Measurements from ENCODE around the gene FAM20C.

FAM20C gene

DNA sequence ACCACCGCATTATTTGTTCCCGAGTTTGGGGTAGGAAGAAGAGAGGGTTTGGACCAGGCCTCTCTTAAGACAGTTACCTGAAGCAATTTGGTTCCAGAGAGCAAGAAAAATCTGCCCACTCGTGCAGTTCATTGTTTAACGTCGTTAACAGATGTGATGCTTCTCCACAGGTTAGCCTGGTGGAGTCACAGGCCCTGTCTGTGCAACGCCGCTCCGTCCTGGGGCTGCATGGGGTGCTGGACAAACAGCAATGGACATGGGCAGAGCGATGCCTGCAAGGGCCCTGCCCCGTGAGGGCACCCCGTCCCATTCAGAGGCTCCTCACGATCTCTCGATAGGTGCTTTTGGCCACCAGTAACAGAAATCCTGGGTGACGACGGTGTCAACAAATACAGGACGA, 107.3 kb downstream of the FAM20C start:
- peaks cover 4% of the 10 kb centered on the region for H3K9me3 Mint-ChIP-seq
- H3K27ac Mint-ChIP-seq = no peak overlapping the region
- no peaks in the 10 kb centered on the region for H3K27me3 Mint-ChIP-seq (ENCODE audit: low read depth)
- H3K4me3 Mint-ChIP-seq = no peak overlapping the region
- DNase-seq (ENCODE audit: low spot score) = no peak
- H3K4me1 Mint-ChIP-seq (ENCODE audit: low read depth) = no peaks in the 10 kb centered on the region
- H3K36me3 Mint-ChIP-seq (ENCODE audit: low read depth) = no peaks in the 10 kb centered on the region

DNA sequence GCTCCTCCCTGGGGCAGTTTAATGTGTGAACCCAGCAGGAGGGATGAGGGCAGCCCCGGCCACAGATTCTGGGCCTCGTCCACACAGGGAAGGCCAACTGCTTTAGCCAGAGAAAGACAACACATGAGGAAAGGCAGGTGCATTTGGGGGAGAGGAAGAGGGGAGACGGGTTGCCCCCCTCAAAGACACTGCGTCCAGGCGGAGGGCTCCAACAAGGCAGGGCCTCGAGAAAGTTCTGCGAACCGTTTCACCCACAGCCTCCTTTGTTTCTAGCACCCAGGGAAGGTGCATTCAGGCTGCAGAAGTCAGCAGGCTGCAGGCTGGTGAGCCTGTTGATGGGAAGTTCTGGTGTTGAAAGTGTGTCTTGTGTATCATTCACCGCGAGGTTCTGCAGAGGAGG, 107.7 kb downstream of the FAM20C start:
- Mint-ChIP-seq H3K9me3 (peaks cover 4% of the 10 kb centered on the region), H3K27ac (no peak overlapping the region), H3K4me3 (no peak overlapping the region), H3K27me3 (ENCODE audit: low read depth) (no peaks in the 10 kb centered on the region), H3K36me3 (ENCODE audit: low read depth) (no peaks in the 10 kb centered on the region), H3K4me1 (ENCODE audit: low read depth) (no peaks in the 10 kb centered on the region)
- DNase-seq (ENCODE audit: low spot score) = no peak

DNA sequence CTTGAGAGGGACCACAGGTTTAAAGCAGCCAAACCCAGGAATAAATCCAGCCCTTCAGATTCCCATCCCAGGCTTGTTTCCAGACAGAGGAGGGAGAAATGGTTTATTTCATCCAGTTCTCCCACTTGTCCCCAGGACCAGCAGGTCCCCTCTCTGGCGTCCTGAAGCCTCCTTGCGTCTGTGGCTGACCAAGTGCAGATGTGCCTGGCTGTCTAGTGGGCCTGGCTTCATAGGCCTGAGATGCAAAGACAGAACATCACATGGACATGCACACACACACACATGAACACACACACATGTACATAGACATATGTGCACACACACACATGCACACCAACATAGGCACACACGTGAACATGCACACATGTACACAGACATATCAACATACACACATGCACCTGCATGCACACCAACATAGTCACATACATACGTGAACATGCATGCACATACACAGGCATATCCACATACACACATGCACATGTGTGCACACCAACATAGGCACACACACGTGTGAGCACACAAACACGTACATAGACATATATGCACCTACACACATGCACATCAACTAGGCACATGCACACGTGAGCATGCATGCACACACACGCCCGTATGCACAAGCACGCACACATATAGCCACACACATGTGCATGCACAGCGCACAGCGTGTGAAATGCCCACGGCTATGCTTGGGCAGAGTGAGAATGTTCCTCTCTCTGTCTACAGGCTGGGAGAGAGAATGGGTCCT, 108.3 kb downstream of the FAM20C start:
- H3K9me3 Mint-ChIP-seq = peaks cover 4% of the 10 kb centered on the region
- no peaks in the 10 kb centered on the region for H3K27me3 Mint-ChIP-seq (ENCODE audit: low read depth)
- no peak overlapping the region for H3K4me3 Mint-ChIP-seq
- no peak overlapping the region for H3K27ac Mint-ChIP-seq
- no peak for DNase-seq (ENCODE audit: low spot score)
- no peaks in the 10 kb centered on the region for H3K36me3 Mint-ChIP-seq (ENCODE audit: low read depth)
- no peaks in the 10 kb centered on the region for H3K4me1 Mint-ChIP-seq (ENCODE audit: low read depth)

DNA sequence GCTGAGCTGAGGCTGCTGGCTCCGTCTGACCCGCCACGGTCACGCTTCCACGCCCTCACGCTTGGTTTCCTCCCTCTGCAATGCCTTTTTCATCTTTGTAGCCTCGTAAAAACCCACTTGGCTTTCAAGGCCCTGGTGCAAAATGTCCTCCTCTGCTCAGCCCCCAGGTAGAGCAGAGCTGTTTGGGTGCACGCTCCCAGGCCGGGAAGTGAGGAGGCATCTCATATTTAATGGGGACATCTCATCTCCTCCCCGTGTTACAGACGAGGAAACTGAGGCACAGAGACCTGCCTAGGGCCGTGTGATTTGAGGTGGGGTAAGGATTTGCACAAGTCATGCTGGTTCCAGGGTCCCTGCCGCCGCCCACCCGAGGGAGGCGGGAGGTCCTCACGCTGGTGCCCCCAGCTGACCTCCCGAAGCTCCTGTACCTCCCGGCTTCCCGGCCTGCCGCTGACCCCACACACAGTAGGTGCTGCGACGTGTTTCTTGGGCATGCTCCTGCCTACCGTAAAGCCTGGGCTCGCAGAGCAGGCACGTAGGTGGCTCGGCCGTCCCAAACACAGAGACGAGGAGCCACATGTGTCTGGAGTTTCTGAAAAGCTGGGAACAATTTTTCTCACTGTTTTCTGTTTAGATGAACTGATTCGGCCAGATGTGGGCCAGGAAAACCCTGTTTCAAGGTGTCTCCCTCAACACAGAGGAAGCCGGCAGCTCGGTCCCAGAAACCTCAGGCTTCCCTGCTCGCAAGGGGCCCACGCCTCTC, 109.1 kb downstream of the FAM20C start:
- H3K4me3 Mint-ChIP-seq = no peak overlapping the region
- no peak overlapping the region for H3K27ac Mint-ChIP-seq

DNA sequence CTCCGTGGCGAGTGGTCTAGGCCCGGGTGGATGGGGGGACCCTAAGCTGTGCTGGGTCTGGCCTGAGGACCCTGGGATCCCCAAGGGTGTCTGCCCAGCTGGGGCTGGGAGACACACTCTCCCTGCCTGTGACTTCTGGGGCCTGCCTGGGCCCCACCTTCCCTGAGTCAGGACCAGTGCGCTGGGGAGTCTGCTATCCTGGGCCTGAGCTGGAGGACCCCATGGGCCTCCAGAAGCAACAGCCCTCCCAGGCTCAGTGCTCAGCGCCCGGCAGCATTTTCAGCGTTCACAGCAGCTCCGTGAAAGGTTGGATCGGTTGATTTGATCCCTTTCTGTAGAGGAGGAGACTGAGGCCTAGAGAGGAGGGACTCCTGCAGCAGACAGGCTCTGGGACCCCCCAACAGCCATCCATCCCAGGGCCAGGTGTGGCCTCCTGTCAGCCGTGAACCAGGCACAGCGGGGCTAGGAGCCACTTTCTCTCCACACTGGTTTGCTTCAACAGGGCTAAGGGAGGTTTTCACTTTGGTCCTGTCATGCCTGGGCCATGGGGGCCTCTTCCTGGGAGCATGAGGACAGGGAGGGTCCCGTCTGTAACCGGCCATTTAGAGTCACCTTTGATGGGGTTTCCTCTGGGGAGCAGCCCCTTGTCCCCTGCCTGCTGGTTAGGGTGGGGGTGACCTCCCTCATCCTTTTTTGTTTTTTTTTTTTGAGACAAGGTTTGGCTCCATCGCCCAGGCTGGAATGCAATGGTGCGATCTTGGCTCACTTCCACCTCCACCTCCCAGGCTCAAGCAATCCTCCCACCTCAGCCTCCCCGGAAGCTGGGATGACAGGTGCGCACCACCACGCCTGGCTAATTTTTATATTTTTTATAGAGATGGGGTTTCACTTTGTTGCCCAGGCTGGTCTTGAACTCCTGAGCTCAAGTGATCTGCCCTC, 110.0 kb downstream of the FAM20C start:
- Mint-ChIP-seq H3K9me3 (peaks cover 4% of the 10 kb centered on the region), H3K27me3 (ENCODE audit: low read depth) (no peaks in the 10 kb centered on the region), H3K36me3 (ENCODE audit: low read depth) (no peaks in the 10 kb centered on the region), H3K4me3 (no peak overlapping the region), H3K4me1 (ENCODE audit: low read depth) (no peaks in the 10 kb centered on the region), H3K27ac (no peak overlapping the region)
- no peak for DNase-seq (ENCODE audit: low spot score)

More for the DNA sequence above, 109.1 kb downstream of the FAM20C start:
- no peak for DNase-seq (ENCODE audit: low spot score)
- Mint-ChIP-seq H3K9me3 (peaks cover 4% of the 10 kb centered on the region), H3K36me3 (ENCODE audit: low read depth) (no peaks in the 10 kb centered on the region), H3K27me3 (ENCODE audit: low read depth) (no peaks in the 10 kb centered on the region), H3K4me1 (ENCODE audit: low read depth) (no peaks in the 10 kb centered on the region)

DNA sequence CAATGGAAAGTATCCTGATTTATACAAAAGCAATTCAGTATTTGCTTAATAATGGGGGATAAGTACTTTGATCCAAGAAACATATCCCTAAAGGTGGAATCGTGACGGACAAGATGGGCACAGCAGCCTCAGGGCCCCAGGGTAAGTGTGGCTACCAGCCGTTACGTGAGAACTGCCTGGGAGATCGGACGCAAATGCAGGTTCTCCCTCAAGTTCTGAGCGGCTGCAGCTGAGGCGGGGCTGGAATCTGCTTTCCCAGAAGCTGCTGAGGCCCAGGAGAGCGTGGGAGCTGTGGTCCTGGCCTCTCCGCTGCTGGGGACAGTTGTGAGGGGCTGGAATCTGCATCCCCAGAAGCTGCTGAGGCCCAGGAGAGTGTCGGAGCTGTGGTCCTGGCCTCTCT, 111.1 kb downstream of the FAM20C start:
- DNase-seq (ENCODE audit: low spot score) = no peak
- H3K4me1 Mint-ChIP-seq (ENCODE audit: low read depth) = no peaks in the 10 kb centered on the region
- H3K27ac Mint-ChIP-seq = no peak overlapping the region
- no peaks in the 10 kb centered on the region for H3K27me3 Mint-ChIP-seq (ENCODE audit: low read depth)
- no peaks in the 10 kb centered on the region for H3K36me3 Mint-ChIP-seq (ENCODE audit: low read depth)
- peaks cover 11% of the 10 kb centered on the region for H3K9me3 Mint-ChIP-seq
- no peak overlapping the region for H3K4me3 Mint-ChIP-seq

DNA sequence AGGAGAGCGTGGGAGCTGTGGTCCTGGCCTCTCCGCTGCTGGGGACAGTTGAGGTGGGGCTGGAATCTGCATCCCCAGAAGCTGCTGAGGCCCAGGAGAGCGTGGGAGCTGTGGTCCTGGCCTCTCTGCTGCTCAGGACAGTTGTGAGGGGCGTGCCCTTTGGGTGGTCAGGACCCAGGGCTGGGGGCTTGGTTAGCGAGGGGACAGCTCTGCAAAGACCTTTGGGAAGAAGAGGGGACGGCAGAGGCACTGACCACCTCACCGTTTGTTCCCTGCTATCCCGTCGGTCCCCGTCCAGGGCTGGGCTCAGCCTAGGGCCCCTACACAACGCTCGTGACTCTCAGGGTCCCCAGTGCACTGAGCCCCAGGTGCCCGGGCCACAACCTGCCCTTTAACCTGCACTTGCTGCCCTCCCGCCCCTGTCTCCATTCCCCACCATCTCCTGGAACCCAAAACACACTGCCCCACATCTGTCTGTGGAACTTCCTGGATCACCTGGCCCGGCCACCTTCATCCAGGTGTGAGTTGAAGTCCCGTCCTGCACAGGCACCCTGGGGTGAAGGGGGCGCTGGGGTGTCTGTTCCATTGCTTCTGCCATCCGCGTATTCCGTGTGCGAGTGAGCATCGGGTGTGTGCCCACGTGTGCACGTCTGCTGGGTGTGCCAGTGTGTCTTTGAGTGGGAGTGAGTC, 111.7 kb downstream of the FAM20C start:
- H3K36me3 Mint-ChIP-seq (ENCODE audit: low read depth) = no peaks in the 10 kb centered on the region
- H3K9me3 Mint-ChIP-seq = peaks cover 11% of the 10 kb centered on the region
- H3K27ac Mint-ChIP-seq = no peak overlapping the region
- DNase-seq (ENCODE audit: low spot score) = no peak
- H3K27me3 Mint-ChIP-seq (ENCODE audit: low read depth) = no peaks in the 10 kb centered on the region
- no peaks in the 10 kb centered on the region for H3K4me1 Mint-ChIP-seq (ENCODE audit: low read depth)
- no peak overlapping the region for H3K4me3 Mint-ChIP-seq

DNA sequence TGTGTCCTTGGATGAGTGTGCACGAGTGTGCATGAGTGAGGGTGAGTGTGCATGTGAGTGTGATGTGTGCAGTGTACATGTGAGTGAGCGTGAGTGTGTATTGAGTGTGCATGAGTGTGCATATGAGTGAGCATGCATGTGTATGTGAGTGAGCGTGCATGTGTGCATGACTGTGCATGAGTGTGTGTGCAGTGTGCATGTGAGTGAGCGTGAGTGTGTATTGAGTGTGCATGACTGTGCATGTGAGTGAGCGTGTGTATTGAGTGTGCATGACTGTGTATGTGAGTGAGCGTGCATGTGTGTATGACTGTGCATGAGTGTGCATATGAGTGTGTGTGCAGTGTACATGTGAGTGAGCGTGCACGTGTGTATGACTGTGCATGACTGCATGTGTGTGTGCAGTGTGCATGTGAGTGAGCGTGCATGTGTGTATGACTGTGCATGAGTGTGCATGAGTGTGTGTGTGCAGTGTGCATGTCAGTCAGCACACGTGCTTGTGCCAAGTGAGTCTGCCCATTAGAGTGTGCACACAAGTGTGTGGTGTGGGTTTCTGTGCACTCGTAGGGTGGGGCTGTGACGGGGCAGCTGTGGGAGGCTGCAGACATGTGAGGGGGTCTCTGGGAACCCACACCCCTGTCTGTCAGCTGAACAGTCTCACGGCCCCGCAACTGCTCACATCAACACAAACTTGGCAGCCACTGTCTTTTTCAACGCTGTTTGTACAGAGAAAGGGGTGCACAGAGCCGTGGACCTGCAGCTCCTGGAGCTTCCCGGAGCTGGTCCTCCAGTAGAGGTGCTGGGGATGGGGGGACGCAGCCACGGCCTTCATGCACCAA, 112.4 kb downstream of the FAM20C start:
- H3K36me3 Mint-ChIP-seq (ENCODE audit: low read depth) = no peaks in the 10 kb centered on the region
- peaks cover 11% of the 10 kb centered on the region for H3K9me3 Mint-ChIP-seq
- no peak for DNase-seq (ENCODE audit: low spot score)
- no peak overlapping the region for H3K4me3 Mint-ChIP-seq
- no peaks in the 10 kb centered on the region for H3K4me1 Mint-ChIP-seq (ENCODE audit: low read depth)
- peaks cover 4% of the 10 kb centered on the region for H3K27me3 Mint-ChIP-seq (ENCODE audit: low read depth)
- no peak overlapping the region for H3K27ac Mint-ChIP-seq

DNA sequence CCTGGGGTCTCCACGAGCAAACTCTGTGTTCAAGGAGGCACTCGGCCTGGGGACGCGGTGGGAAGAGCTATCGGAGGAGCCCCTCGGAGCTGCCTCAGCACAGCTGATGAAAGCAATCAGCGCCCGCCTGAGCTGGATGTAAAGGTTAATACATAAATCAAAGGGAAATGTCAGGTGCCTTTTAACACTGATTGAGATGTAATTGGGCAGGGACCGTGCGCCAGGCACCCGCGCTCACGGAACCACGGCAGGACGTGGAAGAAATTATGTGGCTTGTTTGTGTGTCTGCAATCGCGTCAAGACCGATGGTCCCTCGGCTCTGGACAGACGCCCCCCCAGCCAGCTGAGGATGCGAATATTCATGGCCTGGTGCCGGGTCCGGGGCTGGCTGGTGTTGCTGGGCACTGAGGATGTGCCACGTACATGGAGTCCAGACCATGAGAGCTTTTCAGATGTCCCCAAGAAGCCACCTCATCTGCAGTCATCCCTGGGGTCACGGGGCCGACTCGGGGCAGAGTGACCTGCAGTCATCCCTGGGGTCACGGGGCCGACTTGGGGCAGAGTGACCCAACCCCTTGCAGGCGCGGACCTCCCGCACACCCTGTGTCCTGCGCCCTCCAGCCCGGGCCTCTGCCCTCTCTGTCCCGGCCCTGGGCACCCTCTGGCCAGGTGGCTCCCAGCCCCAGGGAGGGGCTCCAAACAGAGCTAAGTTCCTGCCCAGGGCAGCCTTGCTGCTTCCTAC, 113.2 kb downstream of the FAM20C start:
- Mint-ChIP-seq H3K27me3 (ENCODE audit: low read depth) (peaks cover 4% of the 10 kb centered on the region), H3K36me3 (ENCODE audit: low read depth) (no peaks in the 10 kb centered on the region), H3K4me3 (no peak overlapping the region), H3K27ac (no peak overlapping the region), H3K9me3 (peaks cover 11% of the 10 kb centered on the region), H3K4me1 (ENCODE audit: low read depth) (no peaks in the 10 kb centered on the region)
- no peak for DNase-seq (ENCODE audit: low spot score)

DNA sequence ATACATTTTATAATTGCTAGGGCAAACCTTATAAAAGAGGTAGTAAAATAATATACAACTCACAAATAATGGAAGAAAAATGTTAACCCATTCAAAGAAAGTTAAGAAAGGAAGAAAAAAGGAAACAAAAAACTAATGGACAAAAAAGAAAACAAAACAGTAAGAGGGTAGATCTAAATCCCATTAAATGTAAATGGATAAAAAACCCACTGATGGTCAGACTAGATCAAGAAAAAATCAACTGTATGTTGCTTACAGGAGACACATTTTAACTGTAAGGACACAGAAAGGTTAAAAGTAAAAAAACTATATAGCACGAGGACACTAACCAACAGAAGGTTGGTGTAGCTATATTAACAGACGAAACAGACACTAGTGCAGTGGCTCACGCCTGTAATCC, 115.6 kb downstream of the FAM20C start:
- H3K4me3 Mint-ChIP-seq = no peak overlapping the region
- no peak for DNase-seq (ENCODE audit: low spot score)
- H3K27ac Mint-ChIP-seq = no peak overlapping the region
- peaks cover 15% of the 10 kb centered on the region for H3K27me3 Mint-ChIP-seq (ENCODE audit: low read depth)
- no peaks in the 10 kb centered on the region for H3K4me1 Mint-ChIP-seq (ENCODE audit: low read depth)
- no peaks in the 10 kb centered on the region for H3K36me3 Mint-ChIP-seq (ENCODE audit: low read depth)
- peaks cover 11% of the 10 kb centered on the region for H3K9me3 Mint-ChIP-seq

DNA sequence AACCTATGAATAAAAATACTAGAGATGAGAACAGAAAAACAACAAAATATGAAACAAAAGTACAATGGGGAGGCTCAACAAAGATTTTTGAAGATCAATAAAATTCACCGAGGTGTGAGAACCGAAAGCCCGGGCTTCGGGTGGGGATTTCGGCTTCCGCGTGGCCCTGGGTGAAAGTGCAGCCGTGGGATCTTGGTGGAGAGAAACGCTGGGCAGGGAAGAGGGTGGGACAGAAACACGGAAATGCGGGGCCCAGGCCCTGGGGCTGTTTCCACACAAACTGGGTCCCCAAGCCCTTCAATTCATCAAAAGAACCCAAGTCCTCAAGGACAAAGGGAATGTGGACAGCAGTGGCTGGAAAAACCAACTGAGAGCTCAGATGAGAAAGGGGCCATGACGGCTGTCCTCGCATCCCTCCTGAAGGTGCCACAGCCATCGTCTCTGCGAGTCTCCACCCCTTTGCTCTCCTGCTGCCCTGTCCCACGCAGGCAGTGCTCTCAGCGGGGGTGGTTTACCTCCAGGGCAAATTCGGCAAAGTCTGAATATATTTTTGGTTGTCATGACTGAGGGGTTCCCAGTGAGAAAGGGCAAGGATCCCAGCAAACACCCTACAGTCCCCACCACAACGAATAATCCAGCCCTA, 117.3 kb downstream of the FAM20C start:
- Mint-ChIP-seq H3K27me3 (ENCODE audit: low read depth) (peaks cover 24% of the 10 kb centered on the region), H3K9me3 (peaks cover 6% of the 10 kb centered on the region), H3K4me1 (ENCODE audit: low read depth) (no peaks in the 10 kb centered on the region), H3K4me3 (no peak overlapping the region), H3K36me3 (ENCODE audit: low read depth) (no peaks in the 10 kb centered on the region), H3K27ac (no peak overlapping the region)
- no peak for DNase-seq (ENCODE audit: low spot score)
